HG03457 (cell line): Measurements from ENCODE around the gene HTR2A.
A peak's percentile ranks its signal among the peaks of the same experiment; 100 is the strongest.
"Not testable (repeated sequence)": the region's sequence is repeated elsewhere in the genome, so short reads cannot be mapped to it uniquely, and the experiment has no call there.

Experiments
- ATAC-seq: cut with Tn5 transposase; IDR thresholded peaks from one replicate; pipeline ENCODE4 v1.9.1; 2021; ENCODE audit warnings: moderate number of reproducible peaks; ENCODE audit not compliant: unreplicated experiment

The HTR2A gene

DNA sequence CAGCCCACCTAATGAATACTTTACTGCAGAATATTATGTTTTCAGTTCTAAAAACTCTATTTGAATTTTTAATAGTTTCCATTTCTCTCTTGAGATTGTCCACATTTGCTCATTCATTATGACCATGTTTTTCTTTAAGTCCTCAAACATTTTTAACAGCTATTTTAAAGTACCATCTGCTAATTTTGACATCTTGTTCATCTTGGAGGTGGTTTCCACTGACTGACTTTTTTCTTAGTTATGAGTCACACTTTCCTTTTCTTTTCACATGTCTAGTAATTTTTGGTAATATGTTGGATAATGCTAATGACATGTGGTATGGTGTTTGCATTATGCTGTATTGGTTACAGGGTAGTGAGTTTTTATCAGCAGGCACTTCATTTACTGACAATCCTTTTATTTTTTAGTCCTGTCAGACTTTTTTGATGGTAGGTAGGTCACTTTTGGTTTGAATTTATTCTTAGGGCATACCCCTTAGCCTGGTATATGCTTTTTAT is 84.5 kb downstream of the HTR2A start:
- ATAC-seq: no peak

GRCh38 chr13:46810440-46810839 is 86.4 kb downstream of the HTR2A start:
- ATAC-seq: no peak

- ATAC-seq: not testable (repeated sequence)
Measured at GRCh38 chr13:46804921-46805320, 91.9 kb downstream of the HTR2A start.

- no peak for ATAC-seq
Measured at GRCh38 chr13:46804391-46804815, 92.5 kb downstream of the HTR2A start.

GRCh38 chr13:46803586-46803985 is 93.3 kb downstream of the HTR2A start:
- no peak for ATAC-seq

DNA sequence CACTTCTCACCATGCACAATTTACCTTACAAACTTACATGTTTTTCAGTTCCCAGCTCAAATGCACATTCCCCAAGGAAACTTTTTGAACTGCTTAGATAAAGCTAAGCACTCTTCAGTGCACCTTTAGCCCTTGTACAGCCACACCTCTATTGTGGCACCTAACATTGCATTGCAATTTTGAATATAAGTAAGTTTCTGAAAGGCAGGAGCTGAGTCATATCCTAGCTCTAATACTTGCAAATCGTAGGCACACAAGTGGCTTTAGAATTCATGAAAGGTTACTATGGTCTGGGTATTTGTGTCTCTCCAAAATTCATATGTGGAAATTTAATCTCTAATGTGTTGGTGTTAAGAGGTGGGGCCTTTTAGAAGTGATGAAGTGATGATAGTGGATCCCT is 95.0 kb downstream of the HTR2A start:
- no peak for ATAC-seq

- ATAC-seq: no peak
Measured at GRCh38 chr13:46799139-46799538, 97.7 kb downstream of the HTR2A start.

DNA sequence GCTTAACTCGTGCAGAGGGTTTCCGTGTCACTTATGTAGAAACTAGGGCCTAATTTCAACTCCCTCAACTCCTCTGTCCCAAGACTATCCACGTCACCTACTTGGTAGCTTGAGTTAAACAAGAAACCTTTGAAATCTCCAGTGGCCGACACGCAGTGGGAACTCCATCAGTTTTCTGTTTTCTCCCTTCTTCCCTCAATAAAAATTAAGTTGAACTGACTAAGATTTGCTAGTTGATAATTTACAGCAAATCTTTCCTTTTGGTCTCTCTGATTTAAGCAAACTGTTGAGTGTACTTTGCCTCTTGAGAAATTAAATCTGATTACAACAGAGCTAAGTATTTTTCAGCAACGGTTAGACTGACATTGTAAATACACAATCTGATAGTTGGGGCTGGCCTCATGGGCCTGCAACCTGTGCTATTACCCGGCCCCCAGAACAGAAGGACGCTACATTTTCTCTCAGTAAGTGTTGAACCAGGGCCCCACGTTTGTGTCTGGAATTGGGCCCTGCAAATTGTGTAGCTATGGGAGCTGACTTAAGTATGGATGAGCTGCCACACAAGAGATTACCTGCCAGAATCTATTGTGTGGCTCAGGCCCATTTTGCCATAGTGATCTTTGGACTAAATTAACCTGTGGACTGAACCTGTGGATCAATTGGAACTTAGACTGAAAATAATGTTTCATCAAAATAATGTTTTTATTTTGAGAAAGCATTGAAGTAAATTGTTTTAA is 99.2 kb downstream of the HTR2A start:
- ATAC-seq: no peak

GRCh38 chr13:46796515-46797474 is 100.1 kb downstream of the HTR2A start, which contains the start of gene ESD:
Gene ESD (minus strand): TSS chr13:46797161. CDS start chr13:46791413, 5,748 bp downstream.
- ATAC-seq: peak; percentile 92

DNA sequence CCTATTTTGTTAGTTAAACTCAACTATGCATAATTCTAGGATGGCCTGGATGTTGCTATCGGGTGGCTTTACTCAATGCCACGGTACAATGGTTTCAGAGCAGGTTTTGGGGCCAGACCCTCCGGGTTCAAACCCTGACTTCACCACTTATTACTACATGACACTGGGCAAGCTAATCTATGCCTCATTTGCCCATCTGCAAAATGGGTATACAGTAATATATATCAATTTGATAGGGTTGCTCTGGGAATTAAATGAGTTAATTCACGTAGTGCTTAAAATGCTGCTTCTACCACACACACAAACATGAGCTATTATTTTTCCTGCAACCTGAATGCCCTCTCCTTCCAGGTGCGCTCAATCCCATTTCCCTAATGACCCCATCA is 100.7 kb downstream of the HTR2A start:
- no peak for ATAC-seq

GRCh38 chr13:46795321-46795720 is 101.5 kb downstream of the HTR2A start:
- ATAC-seq: no peak

- no peak for ATAC-seq
Measured at GRCh38 chr13:46783504-46783903, 113.3 kb downstream of the HTR2A start.

DNA sequence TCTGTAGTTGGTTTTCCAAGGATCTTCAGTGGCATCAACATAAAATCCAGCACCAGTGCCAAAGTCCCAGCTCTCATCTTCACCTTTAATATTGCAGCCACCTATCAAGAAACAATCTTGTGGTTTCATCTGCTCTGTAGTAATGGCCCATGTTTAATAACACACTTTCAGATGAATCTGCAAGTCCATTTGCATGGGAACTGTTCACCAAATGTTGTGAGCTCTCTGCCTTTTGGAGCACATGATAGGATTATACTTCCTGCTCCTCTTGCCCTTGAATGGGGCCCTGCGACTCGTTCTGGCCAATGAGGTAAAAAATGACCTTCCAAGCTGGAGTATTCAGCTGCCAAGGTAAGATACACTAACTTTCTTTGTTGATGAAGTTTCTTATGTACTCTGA is 114.2 kb downstream of the HTR2A start:
- no peak for ATAC-seq

DNA sequence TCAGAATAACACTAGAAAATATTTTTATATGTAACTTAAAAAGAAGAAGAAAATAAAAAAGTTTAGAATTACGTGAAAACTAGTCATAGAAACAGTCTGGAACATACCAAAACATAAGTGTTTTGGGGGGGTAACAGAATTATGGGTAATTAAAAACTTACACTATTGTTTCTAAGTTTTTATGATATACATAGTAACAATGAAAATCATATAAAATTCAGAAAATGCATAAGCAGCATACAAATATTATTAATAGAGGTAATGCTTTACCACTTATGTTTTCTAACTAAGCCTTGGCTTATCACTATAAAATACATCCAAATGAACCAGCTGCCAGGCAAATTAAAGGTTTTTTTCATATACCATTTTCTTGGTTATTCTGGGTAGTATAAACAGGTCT is 114.8 kb downstream of the HTR2A start:
- no peak for ATAC-seq
